Sigmoid colon (tissue), 7 donors: ENCODE results near the gene ACOX1. TPM values are rescaled to one million over a fixed set of nuclear protein-coding genes. Genes with fewer than 3 reads are reported as not detected.

Source experiments
- DNase-seq: peaks from one replicate; pipeline ENCODE4 v3.0.0-alpha.2; 2019
- H3K27ac ChIP-seq, 4 donors: fragments of 200-600 bp; sonication (generic); one replicate each; pipeline ENCODE4 v1.5.1; 2016 to 2019; ENCODE audit warnings: mild to moderate bottlenecking in 1 of 4
- H3K27me3 ChIP-seq, 3 donors: fragments of 200-600 bp; sonication (generic); one replicate each; pipeline ENCODE4 v1.5.1; 2019; ENCODE audit warnings: mild to moderate bottlenecking in 1 of 3
- H3K36me3 ChIP-seq, 4 donors: fragments of 200-600 bp; sonication (generic); one replicate each; pipeline ENCODE4 v1.5.1; 2016 to 2019
- H3K4me1 ChIP-seq, 4 donors: fragments of 200-600 bp; sonication (generic); one replicate each; pipeline ENCODE4 v1.5.1; 2017 to 2019
- H3K4me3 ChIP-seq, 4 donors: fragments of 200-600 bp; sonication (generic); one replicate each; pipeline ENCODE4 v1.5.1; 2017 to 2019; ENCODE audit warnings: mild to moderate bottlenecking in 2 of 4, moderate library complexity in 1 of 4
- H3K9me3 ChIP-seq, 4 donors: fragments of 200-600 bp in 3 of 4; sonication (generic) in 3 of 4; one replicate each; pipeline versions ENCODE4 v1.5.1 to v1.6.1; 2013 to 2019
- EP300 ChIP-seq, 4 donors: sonication (generic); formaldehyde crosslinking; IDR thresholded peaks; one replicate each; pipeline ENCODE4 v1.6.1; 2017; ENCODE audit warnings: antibody characterized with exemption in 4 of 4
- POLR2A ChIP-seq, 2 donors: fragments of 450-650 bp; IDR thresholded peaks; one replicate each; pipeline ENCODE4 v1.6.1; 2016; ENCODE audit warnings: antibody characterized with exemption in 2 of 2, mild to moderate bottlenecking in 2 of 2, moderate library complexity in 2 of 2
- POLR2AphosphoS5 ChIP-seq, 4 donors: sonication (generic); formaldehyde crosslinking; IDR thresholded peaks; one replicate each; pipeline ENCODE4 v1.6.1; 2017; ENCODE audit warnings: antibody characterized with exemption in 4 of 4
- WGBS, 2 donors: extraction: QIAGEN DNeasy Blood & Tissue Kit; methylation state at CpG; one replicate each; pipeline ENCODE4 v1.1.7; 2013; 5-methylcytosine and 5-hydroxymethylcytosine counted together
- intact Hi-C: fragments of 100-400 bp; cut with DNase I; formaldehyde crosslinking; loops from one replicate; pipeline ENCODE4 v1.15.1; 2023
- polyA plus RNA-seq, 3 donors: library from polyadenylated mRNA; stranded (reverse); fragments of 200-250 nt; gene quantifications; one replicate each; pipeline ENCODE4 v1.2.3, GENCODE V29; 2013
- total RNA-seq, 4 donors: library from RNA; depleted of rRNA; stranded (reverse); fragments of >200 nt; gene quantifications; one replicate each; pipeline ENCODE4 v1.1.0, GENCODE V29; 2016
- TF ChIP-seq, protein P1 (sequence below), 4 experiments: fragments of 450-650 bp in 3 of 4; fragments of 200-600 bp in 1 of 4; IDR thresholded peaks; one replicate each; pipeline ENCODE4 v1.5.1; 2016 to 2019; ENCODE audit warnings: antibody characterized with exemption in 4 of 4, mild to moderate bottlenecking in 3 of 4, moderate library complexity in 2 of 4
- donor health status: healthy with polysubstance abuse.
- donor health status: Bipolar disorder and iron deficiency.
- donor health status: healthy.

ACOX1 gene
- total and polyA plus RNA-seq, 7 donors: 31.3 to 93.2 (median 34.6) TPM

DNA sequence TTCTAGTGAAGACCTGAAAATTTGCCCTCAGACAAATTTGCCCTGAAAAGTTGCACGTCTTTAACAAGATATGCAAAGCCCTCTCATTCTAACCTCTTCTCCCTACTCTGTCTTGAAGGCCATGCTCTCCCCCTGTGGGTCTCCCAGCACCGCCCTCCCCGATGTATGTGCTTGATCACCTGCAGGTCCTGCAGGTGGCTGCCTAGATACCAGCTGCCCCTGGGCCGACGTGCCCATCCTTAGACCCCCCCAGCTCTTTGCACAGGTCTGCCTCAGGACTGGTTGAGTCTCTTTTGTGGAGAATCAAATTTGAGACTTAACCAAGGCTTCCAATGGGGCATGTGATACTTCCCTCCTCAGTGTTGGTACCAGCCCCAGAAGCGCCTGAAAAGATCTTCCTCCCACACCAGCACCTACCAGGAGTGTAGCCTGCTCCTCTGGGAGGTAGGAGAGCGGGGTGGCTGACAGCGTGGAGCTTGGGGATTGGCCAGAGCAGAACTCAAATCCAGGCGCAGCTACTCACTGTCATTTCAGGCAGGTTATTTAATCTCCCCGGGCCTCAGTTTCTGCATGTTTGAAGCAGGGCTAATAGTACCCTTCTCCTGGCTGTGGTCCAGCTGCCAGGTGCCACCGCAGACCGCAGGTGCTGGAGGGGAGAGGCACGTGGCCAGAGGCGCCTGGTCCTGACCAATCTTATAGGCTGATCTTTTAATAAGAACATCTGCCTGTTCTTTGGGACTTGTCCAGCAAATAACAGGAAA lies 69.7 kb downstream of the ACOX1 start:
- 52 to 76% methylated on average over 14 of the region's 14 CpGs for WGBS, 2 donors
- Histone ChIP-seq H3K4me3 (no peak overlapping the region), H3K27ac (no peak overlapping the region), H3K27me3 (no peaks in the 10 kb centered on the region), H3K36me3 (peaks cover 0 to 21% (median 7%) of the 10 kb centered on the region in 4 donors), H3K9me3 (no peaks in the 10 kb centered on the region), H3K4me1 (peaks cover 0 to 10% (median 5%) of the 10 kb centered on the region in 4 donors)
- no peak for TF ChIP-seq EP300 (IDR thresholded peaks at IDR 0.05)
- no peak for TF ChIP-seq POLR2A (IDR thresholded peaks at IDR 0.05)
- TF ChIP-seq, protein P1, sequence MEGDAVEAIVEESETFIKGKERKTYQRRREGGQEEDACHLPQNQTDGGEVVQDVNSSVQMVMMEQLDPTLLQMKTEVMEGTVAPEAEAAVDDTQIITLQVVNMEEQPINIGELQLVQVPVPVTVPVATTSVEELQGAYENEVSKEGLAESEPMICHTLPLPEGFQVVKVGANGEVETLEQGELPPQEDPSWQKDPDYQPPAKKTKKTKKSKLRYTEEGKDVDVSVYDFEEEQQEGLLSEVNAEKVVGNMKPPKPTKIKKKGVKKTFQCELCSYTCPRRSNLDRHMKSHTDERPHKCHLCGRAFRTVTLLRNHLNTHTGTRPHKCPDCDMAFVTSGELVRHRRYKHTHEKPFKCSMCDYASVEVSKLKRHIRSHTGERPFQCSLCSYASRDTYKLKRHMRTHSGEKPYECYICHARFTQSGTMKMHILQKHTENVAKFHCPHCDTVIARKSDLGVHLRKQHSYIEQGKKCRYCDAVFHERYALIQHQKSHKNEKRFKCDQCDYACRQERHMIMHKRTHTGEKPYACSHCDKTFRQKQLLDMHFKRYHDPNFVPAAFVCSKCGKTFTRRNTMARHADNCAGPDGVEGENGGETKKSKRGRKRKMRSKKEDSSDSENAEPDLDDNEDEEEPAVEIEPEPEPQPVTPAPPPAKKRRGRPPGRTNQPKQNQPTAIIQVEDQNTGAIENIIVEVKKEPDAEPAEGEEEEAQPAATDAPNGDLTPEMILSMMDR (IDR thresholded peaks at IDR 0.05): no peak
- no peak for TF ChIP-seq POLR2AphosphoS5 (IDR thresholded peaks at IDR 0.05)
- no peak for DNase-seq
- intact Hi-C loops: loop anchor here (10.0 kb wide), 1 partner anchor 166 kb away; the partner anchor contains the start of genes GALR2, SRP68 and ZACN

DNA sequence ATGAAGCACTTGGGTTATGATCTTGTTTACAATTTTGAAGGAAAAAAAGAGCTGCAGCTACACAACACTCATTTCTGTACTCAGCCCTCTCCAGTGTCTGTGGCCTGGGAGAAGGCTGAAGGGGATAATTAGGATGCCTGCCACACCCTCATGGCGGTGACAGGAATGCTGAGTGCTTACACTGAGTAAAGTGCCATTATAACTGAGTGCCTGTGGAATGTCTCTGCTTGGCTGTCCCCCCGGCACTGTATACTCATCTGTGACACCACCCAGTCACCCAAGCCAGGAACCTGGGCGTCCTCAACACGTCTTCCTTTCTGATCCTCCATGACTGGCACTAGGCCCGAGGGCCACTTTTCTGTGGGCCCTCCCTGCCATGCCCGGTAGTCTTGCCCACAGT lies 70.8 kb downstream of the ACOX1 start:
- DNase-seq: no peak
- WGBS, 2 donors: 27 to 66% methylated on average over 6 of the region's 6 CpGs
- Histone ChIP-seq H3K27me3 (no peaks in the 10 kb centered on the region), H3K4me3 (no peak overlapping the region), H3K27ac (no peak overlapping the region), H3K4me1 (peaks cover 0 to 18% (median 13%) of the 10 kb centered on the region in 4 donors), H3K9me3 (no peaks in the 10 kb centered on the region), H3K36me3 (peaks cover 0 to 11% (median 0%) of the 10 kb centered on the region in 4 donors)
- intact Hi-C loops: loop anchor here (10.0 kb wide), 1 partner anchor 167 kb away; the partner anchor contains the start of genes GALR2, SRP68 and ZACN
- TF ChIP-seq, protein P1 (IDR thresholded peaks at IDR 0.05): no peak
- TF ChIP-seq POLR2A (IDR thresholded peaks at IDR 0.05): no peak
- TF ChIP-seq POLR2AphosphoS5 (IDR thresholded peaks at IDR 0.05): no peak
- no peak for TF ChIP-seq EP300 (IDR thresholded peaks at IDR 0.05)

DNA sequence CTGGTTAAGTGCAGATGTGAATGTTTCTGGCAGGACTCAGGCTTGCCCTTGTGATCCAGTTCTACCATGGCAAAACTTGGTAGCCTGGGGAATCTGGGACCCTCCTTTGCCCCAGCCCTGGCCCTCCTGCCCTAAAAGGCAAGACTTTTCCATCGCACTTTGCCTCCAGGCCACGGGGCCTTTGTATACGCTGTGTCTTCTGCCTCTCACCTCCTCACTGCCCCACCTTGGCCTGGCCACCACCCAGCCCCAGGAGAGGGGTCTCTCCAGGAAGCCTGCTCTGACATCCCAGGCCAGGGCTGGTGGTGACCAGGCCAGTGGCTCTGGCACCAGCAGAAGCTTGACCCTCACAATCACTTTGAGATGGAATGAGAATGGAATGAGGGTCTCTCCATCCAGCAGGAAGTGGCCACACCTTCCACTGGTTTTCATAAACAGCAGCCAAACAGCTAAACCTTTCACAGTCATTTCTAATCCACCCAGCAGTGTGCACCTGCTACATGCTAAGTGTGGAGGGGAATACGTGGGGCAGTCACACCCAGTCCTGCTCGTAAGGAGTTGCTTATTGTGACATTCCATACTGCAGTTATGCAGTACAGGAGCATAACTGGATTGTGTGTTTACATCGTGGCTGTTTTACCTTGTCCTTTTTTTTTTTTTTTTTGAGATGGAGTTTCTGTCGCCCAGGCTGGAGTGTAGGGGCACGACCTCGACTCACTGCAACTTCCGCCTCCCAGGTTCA lies 72.7 kb downstream of the ACOX1 start:
- H3K27ac ChIP-seq: peak overlapping the region; percentile 86 to 93 (median 90)
- 52 to 74% methylated on average over 10 of the region's 10 CpGs for WGBS, 2 donors

DNA sequence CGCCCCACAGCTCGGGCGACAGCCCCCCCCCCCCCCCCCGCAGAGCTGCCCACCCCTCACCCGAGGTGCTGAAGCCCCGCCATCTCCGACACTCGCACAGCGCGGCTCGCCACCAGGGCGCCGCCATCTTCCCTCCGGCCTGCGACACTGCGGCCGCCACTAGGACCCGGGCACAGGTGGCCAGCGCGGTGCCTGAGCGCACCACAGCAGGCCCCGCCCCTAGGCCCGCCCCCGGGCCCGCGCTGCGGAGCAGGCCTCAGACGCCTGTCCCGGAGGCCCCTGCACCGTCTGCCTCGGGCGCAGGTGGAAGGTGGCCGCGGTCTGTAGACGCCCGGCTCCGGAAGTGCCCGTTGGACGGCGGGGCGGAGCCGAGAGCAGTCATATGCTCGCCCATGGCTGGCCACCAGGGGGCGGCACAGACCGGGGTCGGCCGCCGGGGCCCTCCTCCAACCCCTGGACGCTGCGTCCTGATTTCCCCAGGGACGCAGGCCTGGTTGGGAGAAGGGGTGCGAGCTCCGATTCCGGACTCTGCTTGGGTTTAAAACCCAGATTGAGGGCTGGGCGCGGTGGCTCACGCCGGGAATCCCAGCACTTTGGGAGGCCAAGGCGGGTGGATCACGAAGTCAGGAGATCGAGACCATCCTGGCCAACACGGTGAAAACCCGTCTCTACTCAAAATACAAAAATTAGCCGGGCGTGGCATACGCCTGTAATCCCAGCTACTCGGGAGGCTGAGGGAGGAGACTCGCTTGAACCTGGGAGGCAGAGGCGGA lies 74.0 kb downstream of the ACOX1 start, which contains the start of gene MRPL38:
MRPL38 (minus strand) TSS at position 136 of the 773 bp plus-strand sequence; CDS start at position 127, 9 bp downstream.
- peaks cover 0 to 19% (median 13%) of the 10 kb centered on the region in 4 donors for H3K4me1 ChIP-seq
- H3K9me3 ChIP-seq: no peaks in the 10 kb centered on the region
- no peaks in the 10 kb centered on the region for H3K27me3 ChIP-seq
- 1 to 3% methylated on average over 68 to 69 of the region's 69 CpGs for whole genome bisulfite sequencing, 2 donors
- intact Hi-C loops: loop anchor here (1.0 to 10.0 kb wide), 4 partner anchors 36 to 170 kb away; partner anchors contain the start of genes ACOX1, FBF1, GALR2 and SRP68
- H3K4me3 ChIP-seq: peak within 1 kb of the TSS; percentile 71 to 83 (median 81)
- H3K27ac ChIP-seq: peak within 1 kb of the TSS; percentile 86 to 93 (median 90)
- peaks cover 15 to 33% (median 18%) of the 10 kb centered on the region in 4 donors for H3K36me3 ChIP-seq
- DNase-seq: peak; percentile 97
- TF ChIP-seq POLR2A (IDR thresholded peaks at IDR 0.05): peak in 1 of 2 donors; percentile 50
- TF ChIP-seq, protein P1 (IDR thresholded peaks at IDR 0.05): peak; percentile 96 to 99 (median 98)
- TF ChIP-seq EP300 (IDR thresholded peaks at IDR 0.05): no peak
- peak; percentile 61 to 85 (median 84) for TF ChIP-seq POLR2AphosphoS5 (IDR thresholded peaks at IDR 0.05)

More for the DNA sequence above, 72.7 kb downstream of the ACOX1 start:
- intact Hi-C loops: loop anchor here (10.0 kb wide), 1 partner anchor 168 kb away; the partner anchor contains the start of genes GALR2, SRP68 and ZACN
- peaks cover 0 to 19% (median 13%) of the 10 kb centered on the region in 4 donors for H3K4me1 ChIP-seq
- no peak for DNase-seq
- peaks cover 3 to 25% (median 7%) of the 10 kb centered on the region in 4 donors for H3K36me3 ChIP-seq
- H3K27me3 ChIP-seq: no peaks in the 10 kb centered on the region
- TF ChIP-seq POLR2AphosphoS5 (IDR thresholded peaks at IDR 0.05) (no peak), POLR2A (IDR thresholded peaks at IDR 0.05) (no peak), EP300 (IDR thresholded peaks at IDR 0.05) (no peak)
- TF ChIP-seq, protein P1 (IDR thresholded peaks at IDR 0.05): no peak
- no peaks in the 10 kb centered on the region for H3K9me3 ChIP-seq
- no peak overlapping the region for H3K4me3 ChIP-seq
